BE2C (cell line): ENCODE results near the gene MCRS1.

Experiments used
- DNase-seq: peaks from one replicate; pipeline ENCODE4 v3.0.0-alpha.2; 2020
- H3K27me3 ChIP-seq: fragments of 250-450 bp; sonication (Bioruptor Pico); 2 replicates; pipeline ENCODE4 v1.5.1; 2020; ENCODE audit warnings: mild to moderate bottlenecking
- H3K36me3 ChIP-seq: fragments of 250-450 bp; sonication (Bioruptor Pico); 2 replicates; pipeline ENCODE4 v1.5.1; 2020; ENCODE audit warnings: mild to moderate bottlenecking
- H3K4me1 ChIP-seq: fragments of 250-450 bp; sonication (Bioruptor Pico); 2 replicates; pipeline ENCODE4 v1.5.1; 2020
- H3K4me3 ChIP-seq: 2 replicates; pipeline ENCODE4 v1.5.1; 2011; ENCODE audit warnings: low read depth, low read length
- H3K9me3 ChIP-seq: fragments of 250-450 bp; sonication (Bioruptor Pico); 2 replicates; pipeline ENCODE4 v1.5.1; 2020
- TF ChIP-seq, protein P1 (sequence below): IDR thresholded peaks from 2 replicates; pipeline ENCODE4 v1.5.1; 2012; ENCODE audit warnings: mild to moderate bottlenecking, low read depth, low read length

The MCRS1 gene

DNA sequence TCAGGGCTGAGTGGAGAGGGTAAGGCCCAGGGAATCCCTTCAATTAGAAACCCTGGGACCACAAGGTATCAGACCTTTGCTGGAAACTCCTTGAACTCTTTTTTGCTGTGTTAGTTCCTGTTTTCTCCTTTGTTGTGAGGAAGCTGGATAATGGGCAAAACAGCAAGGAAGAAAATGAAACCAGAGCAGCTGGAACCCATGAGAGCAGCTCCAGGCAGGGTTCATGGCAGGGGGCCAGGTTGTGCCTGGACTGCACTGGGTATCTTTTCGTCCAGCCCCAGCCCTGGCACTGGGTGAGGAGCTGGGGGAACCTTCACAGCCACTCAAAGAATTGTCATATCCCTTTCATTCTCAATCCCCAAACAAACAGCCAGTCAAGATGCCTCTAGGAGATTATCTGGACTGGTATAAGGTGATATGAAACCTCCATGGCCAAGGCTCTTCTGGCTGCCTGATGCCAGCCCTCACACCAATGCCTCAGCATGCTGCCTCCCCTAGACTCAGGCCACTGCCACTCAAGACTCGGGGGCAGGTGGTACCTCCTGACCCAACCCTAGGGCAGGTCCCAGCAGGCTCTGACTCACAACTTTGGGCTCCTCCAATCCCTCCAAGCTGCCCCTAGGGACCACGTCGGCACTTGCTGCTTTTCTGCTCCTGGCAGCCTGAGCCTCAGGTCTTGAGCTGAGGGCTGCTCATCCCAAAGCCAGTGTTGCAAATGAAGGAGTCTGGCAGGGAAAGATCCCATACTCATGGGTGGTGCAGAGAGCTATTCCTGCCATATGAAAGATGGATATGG lies 21.0 kb upstream of the MCRS1 start:
- DNase-seq: peak; percentile 46
- Histone ChIP-seq H3K4me1 (peaks cover 5% of the 10 kb centered on the region; the same call in 1 of the 2 replicates), H3K36me3 (peaks cover 4% of the 10 kb centered on the region), H3K9me3 (no peaks in the 10 kb centered on the region), H3K27me3 (no peaks in the 10 kb centered on the region), H3K4me3 (no peak overlapping the region)
- TF ChIP-seq, protein P1, sequence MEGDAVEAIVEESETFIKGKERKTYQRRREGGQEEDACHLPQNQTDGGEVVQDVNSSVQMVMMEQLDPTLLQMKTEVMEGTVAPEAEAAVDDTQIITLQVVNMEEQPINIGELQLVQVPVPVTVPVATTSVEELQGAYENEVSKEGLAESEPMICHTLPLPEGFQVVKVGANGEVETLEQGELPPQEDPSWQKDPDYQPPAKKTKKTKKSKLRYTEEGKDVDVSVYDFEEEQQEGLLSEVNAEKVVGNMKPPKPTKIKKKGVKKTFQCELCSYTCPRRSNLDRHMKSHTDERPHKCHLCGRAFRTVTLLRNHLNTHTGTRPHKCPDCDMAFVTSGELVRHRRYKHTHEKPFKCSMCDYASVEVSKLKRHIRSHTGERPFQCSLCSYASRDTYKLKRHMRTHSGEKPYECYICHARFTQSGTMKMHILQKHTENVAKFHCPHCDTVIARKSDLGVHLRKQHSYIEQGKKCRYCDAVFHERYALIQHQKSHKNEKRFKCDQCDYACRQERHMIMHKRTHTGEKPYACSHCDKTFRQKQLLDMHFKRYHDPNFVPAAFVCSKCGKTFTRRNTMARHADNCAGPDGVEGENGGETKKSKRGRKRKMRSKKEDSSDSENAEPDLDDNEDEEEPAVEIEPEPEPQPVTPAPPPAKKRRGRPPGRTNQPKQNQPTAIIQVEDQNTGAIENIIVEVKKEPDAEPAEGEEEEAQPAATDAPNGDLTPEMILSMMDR: no peak

DNA sequence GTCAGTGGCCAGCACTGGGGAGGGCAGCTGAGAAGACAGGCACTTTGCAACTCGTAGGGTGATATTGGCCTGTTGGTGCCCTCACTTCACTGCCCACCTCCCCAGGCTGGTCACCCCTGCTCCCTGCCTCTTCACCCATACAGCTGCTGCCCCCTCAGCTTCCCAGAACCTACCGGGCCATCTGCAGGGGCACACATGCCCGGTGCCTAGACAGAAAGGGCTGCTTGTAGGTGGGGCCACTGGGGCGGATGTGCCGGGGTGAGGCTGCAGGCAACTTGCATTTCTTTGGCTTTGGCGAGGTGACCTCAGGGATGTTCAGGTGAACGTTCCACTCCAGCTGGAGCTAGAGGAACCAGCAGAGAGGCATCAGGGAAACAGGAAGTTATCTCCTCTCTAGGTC lies 20.3 kb upstream of the MCRS1 start:
- DNase-seq: no peak
- TF ChIP-seq, protein P1: no peak

DNA sequence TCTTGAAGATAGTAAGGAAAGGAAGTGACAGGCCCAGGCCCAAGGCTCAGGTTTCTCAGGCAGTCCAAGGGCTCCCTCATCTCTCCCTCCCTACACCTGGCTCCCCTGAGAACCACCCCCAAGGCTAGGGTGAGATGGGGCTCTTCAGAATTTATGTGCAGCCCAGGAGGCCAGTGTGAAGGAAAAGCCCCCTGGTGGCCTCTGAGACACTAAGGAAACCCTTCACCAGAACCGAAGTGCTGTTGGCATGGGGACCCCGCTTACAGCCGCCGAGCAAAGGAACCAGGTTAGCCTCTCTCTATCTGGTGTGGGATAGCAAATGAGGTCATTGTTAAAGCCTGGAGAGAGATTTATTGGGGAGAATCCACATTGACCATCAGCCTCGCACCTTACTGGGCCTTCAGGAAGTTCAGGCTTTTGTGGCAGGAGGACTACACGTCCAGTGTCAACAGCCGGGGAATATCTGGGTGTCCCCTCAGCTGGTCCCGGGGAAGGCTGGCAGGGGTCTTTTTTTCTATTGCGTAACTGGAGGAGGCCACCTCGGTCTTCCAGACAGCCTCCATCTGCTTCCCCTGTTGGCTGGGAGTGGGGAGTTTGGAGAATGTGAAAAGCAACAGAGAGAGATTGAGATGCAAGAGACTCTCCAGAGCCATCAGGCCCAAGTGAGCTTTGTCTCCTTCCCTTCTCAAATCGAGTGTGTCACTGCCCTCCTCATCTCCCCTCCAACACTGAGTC lies 19.4 kb upstream of the MCRS1 start:
- H3K36me3 ChIP-seq: peaks cover 9% of the 10 kb centered on the region
- TF ChIP-seq, protein P1: peak; percentile 18; the same call in 1 of the 2 replicates
- no peak for DNase-seq

More for the DNA sequence above, 20.3 kb upstream of the MCRS1 start:
- H3K4me1 ChIP-seq: peaks cover 5% of the 10 kb centered on the region
- no peaks in the 10 kb centered on the region for H3K9me3 ChIP-seq
- H3K4me3 ChIP-seq: no peak overlapping the region
- peaks cover 9% of the 10 kb centered on the region for H3K36me3 ChIP-seq
- H3K27me3 ChIP-seq: no peaks in the 10 kb centered on the region

DNA sequence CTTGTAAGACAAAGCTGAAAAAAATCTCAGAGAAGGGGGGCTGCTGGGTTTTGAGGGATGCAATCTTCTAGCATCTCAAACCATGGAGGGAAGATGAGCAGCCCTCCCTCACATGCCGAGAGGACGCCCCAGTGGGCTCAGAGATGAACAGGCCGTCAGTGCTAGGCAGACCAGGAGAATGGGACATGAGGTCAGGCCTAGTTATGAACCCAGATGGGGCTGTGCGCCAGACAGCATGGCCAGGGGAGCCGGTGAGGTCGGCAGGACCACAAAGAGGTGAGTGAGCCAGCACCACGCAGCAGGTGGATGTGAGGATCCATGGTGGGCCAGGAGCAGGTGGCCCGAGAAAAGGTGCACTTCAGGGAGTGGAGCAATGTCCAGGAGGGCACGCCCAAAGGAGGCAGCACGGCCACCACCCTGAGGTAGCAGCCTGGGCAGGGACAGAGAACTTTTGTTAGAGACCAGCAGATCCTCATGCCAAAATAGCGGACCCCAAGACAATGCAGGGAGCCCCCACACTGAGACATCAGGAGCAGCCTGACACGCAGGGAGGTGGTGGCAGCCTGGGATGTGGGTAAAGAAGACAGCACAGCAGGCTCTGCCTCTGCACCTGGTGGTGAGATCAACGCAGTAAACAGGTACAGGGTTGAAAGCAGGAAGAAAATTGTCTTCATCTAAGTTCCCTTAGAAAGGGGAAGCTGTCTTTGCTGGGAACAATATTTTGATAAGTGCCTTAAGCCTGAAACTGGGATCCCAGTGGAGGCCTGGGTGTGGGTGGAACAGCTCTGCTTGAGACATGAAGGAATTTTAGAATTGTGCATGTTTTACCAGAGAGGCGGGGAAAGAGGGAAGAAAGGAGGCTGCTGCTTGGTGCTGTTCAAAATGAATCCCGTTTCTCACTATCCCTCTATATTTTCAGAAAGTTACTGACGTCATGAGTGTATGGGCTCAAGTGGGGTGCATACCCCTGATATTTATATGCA lies 17.8 kb upstream of the MCRS1 start:
- H3K4me1 ChIP-seq: peaks cover 8% of the 10 kb centered on the region
- DNase-seq: no peak
- no peak overlapping the region for H3K4me3 ChIP-seq
- H3K27me3 ChIP-seq: no peaks in the 10 kb centered on the region
- H3K36me3 ChIP-seq: peaks cover 9% of the 10 kb centered on the region
- no peaks in the 10 kb centered on the region for H3K9me3 ChIP-seq
- TF ChIP-seq, protein P1: no peak

More for the DNA sequence above, 19.4 kb upstream of the MCRS1 start:
- Histone ChIP-seq H3K9me3 (no peaks in the 10 kb centered on the region), H3K27me3 (no peaks in the 10 kb centered on the region), H3K4me3 (no peak overlapping the region), H3K4me1 (peaks cover 8% of the 10 kb centered on the region)

DNA sequence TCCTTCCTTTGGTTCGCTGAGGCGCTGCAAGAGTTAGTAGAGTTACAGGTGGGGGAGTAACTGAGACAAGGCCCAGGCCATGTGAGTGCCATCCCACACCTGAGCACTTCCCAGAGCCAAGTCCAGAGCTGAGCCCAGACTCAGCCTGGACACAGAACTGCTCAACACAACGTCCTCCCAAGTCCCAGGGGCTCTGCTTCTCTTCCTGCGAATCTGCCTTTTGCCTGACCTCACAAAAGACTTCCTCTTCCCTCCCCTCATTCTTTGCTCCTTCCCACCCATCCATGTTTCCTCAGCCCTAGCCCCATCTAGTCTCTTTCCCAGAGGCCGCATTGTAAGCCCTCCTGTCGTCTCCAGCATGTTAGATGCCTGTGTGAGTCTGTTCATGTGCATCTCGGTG lies 16.6 kb upstream of the MCRS1 start:
- H3K27me3 ChIP-seq: no peaks in the 10 kb centered on the region
- no peak for DNase-seq
- peaks cover 8% of the 10 kb centered on the region for H3K4me1 ChIP-seq
- no peaks in the 10 kb centered on the region for H3K9me3 ChIP-seq
- no peak overlapping the region for H3K4me3 ChIP-seq
- H3K36me3 ChIP-seq: peaks cover 9% of the 10 kb centered on the region
- TF ChIP-seq, protein P1: no peak
